Measurements from ENCODE around the gene OCSTAMP.

The OCSTAMP gene

DNA sequence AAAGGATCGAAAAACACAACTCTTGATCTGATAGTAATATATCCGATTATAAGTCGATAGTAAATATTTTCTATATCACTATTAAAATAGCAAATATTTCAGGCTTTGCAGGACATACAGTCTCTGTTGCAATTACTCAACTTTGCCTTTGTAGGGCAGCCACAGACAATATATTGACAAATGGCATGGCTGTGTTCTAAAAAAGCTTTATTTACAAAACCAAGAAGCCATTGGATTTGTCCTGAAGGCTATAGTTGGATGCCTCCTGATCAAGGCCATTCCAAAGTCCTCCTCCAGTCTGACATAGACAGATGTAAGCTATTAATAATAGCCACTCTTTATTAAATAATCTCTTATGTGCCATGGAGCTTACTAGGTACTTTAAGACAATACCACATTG, 5.9 kb downstream of the OCSTAMP start:
- no peak overlapping the region for H3K4me2 ChIP-seq (ENCODE audit: low read length)
- TF ChIP-seq, protein P1, sequence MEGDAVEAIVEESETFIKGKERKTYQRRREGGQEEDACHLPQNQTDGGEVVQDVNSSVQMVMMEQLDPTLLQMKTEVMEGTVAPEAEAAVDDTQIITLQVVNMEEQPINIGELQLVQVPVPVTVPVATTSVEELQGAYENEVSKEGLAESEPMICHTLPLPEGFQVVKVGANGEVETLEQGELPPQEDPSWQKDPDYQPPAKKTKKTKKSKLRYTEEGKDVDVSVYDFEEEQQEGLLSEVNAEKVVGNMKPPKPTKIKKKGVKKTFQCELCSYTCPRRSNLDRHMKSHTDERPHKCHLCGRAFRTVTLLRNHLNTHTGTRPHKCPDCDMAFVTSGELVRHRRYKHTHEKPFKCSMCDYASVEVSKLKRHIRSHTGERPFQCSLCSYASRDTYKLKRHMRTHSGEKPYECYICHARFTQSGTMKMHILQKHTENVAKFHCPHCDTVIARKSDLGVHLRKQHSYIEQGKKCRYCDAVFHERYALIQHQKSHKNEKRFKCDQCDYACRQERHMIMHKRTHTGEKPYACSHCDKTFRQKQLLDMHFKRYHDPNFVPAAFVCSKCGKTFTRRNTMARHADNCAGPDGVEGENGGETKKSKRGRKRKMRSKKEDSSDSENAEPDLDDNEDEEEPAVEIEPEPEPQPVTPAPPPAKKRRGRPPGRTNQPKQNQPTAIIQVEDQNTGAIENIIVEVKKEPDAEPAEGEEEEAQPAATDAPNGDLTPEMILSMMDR (IDR thresholded peaks at IDR 0.05) = no peak
- H3K36me3 ChIP-seq (ENCODE audit: control insufficient read depth, insufficient read depth, low read length) = no peaks in the 10 kb centered on the region
- no peaks in the 10 kb centered on the region for H3K79me2 ChIP-seq
- no peak overlapping the region for H3K9ac ChIP-seq
- no peak overlapping the region for H3K4me3 ChIP-seq (ENCODE audit: low read depth, low read length)
- no peaks in the 10 kb centered on the region for H3K27me3 ChIP-seq (ENCODE audit: control insufficient read depth, insufficient read depth, low read length)
- H3K4me1 ChIP-seq = no peaks in the 10 kb centered on the region
- H3K27ac ChIP-seq = no peak overlapping the region
- no peaks in the 10 kb centered on the region for H3K9me3 ChIP-seq (ENCODE audit: control insufficient read depth, low read length)
- H2AFZ ChIP-seq = no peak overlapping the region

DNA sequence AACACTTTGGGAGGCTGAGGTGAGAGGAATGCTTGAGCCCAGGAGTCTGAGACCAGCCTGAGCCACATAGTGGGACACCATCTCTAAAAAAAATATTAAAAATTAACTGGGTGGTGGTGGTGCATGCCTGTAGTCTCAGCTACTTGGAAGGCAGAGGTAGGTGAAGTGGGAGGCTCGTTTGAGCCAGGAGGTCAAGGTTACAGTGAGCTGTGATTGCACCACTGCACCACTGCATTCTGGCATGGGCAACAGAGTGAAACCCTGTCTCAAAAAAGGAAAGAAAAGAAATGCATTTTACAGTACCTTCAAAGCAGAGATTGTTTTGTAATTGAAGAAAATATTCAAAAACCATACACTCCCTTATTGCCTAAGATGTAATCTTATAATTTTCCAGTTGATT, 6.5 kb downstream of the OCSTAMP start:
- no peak overlapping the region for H2AFZ ChIP-seq
- H3K27ac ChIP-seq = no peak overlapping the region
- no peak overlapping the region for H3K9ac ChIP-seq
- H3K4me1 ChIP-seq = no peaks in the 10 kb centered on the region
- TF ChIP-seq, protein P1 (IDR thresholded peaks at IDR 0.05) = no peak
- H3K9me3 ChIP-seq (ENCODE audit: control insufficient read depth, low read length) = no peaks in the 10 kb centered on the region
- H3K27me3 ChIP-seq (ENCODE audit: control insufficient read depth, insufficient read depth, low read length) = no peaks in the 10 kb centered on the region
- no peak overlapping the region for H3K4me3 ChIP-seq (ENCODE audit: low read depth, low read length)
- H3K79me2 ChIP-seq = no peaks in the 10 kb centered on the region
- no peak overlapping the region for H3K4me2 ChIP-seq (ENCODE audit: low read length)
- no peaks in the 10 kb centered on the region for H3K36me3 ChIP-seq (ENCODE audit: control insufficient read depth, insufficient read depth, low read length)

DNA sequence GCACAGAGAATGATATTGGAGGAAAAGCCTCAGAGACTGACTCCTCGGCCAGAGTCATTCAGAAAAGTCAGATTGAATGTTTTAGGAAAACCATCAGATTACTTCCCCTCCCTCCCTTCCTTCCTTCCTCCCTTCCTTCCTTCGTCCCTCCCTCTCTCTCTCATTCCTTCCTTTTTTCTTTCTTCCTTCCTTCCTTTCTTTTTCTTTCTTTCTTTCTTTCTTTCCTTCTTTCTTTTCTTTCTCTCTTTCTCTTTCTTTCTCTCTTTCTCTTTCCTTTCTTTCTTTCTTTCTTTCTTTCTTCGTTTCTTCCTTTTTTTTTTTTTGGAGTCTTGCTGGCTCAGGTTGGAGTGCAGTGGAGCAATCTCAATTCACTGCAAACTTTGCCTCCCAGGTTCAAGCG, 7.4 kb downstream of the OCSTAMP start:
- H2AFZ ChIP-seq = no peak overlapping the region
- no peaks in the 10 kb centered on the region for H3K36me3 ChIP-seq (ENCODE audit: control insufficient read depth, insufficient read depth, low read length)
- no peak overlapping the region for H3K9ac ChIP-seq
- no peaks in the 10 kb centered on the region for H3K27me3 ChIP-seq (ENCODE audit: control insufficient read depth, insufficient read depth, low read length)
- H3K9me3 ChIP-seq (ENCODE audit: control insufficient read depth, low read length) = no peaks in the 10 kb centered on the region
- no peaks in the 10 kb centered on the region for H3K4me1 ChIP-seq
- H3K27ac ChIP-seq = no peak overlapping the region
- TF ChIP-seq, protein P1 (IDR thresholded peaks at IDR 0.05) = no peak
- no peaks in the 10 kb centered on the region for H3K79me2 ChIP-seq
- no peak overlapping the region for H3K4me3 ChIP-seq (ENCODE audit: low read depth, low read length)
- H3K4me2 ChIP-seq (ENCODE audit: low read length) = no peak overlapping the region

DNA sequence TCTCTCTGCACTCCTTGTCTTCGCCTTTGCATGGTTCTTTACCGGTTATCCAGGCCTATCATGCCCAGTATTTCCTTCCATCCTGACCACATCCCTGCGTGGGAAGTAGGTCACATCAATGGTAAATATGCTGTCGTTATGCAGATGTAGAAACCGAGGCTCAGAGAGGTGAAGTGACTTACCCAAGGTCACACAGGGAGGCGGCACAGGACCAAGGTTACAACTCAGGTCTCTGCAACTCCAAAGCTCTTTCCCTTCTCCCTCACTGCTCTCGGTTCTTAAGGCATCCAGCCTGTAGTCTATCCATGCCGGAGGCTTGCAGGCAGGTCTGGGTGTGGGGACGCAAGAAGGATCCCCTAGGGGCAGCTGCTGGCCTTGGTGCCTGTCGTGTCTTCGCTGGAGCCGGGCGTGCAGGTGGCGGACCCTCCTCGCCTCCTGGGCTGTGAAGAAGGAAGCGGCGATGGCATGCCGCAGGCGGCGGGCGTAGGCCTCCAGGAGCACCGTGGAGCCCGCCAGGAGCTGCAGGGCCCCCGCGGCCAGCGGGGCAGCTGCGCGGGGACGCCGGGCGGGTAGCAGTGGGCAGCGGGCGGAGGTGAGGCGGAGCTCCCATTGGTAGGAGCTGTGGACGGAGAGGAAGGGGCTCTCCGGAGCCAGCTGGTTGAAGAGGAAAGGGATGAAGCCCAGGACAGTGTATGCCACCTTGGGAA, 9.1 kb downstream of the OCSTAMP start:
- Histone ChIP-seq H3K27me3 (ENCODE audit: control insufficient read depth, insufficient read depth, low read length) (no peaks in the 10 kb centered on the region), H3K36me3 (ENCODE audit: control insufficient read depth, insufficient read depth, low read length) (no peaks in the 10 kb centered on the region), H3K79me2 (no peaks in the 10 kb centered on the region), H3K4me1 (no peaks in the 10 kb centered on the region), H3K9me3 (ENCODE audit: control insufficient read depth, low read length) (no peaks in the 10 kb centered on the region), H3K27ac (no peak overlapping the region), H3K9ac (no peak overlapping the region), H3K4me3 (ENCODE audit: low read depth, low read length) (no peak overlapping the region), H2AFZ (no peak overlapping the region), H3K4me2 (ENCODE audit: low read length) (no peak overlapping the region)
- TF ChIP-seq, protein P1 (IDR thresholded peaks at IDR 0.05) = no peak

DNA sequence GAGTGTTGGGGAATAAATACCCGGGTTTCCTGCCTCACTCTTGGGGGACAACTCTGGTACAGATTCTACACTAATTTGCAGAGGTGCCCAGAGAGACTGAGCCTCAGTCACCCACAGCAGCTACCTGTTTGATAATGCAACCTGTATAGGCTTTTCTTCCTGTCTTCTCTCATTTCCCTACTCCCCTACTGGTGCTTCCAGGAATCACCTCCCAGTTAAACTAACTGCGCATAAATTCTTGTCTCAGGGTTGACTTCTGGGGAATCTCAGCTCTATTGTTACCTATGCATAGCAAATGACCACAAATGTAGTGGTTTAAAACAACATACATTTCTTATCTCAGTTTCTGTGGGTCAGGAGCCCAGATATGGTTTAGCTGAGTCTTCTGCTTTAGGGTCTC, 11.3 kb downstream of the OCSTAMP start:
- TF ChIP-seq, protein P1 (IDR thresholded peaks at IDR 0.05) = no peak
- Histone ChIP-seq H3K27ac (no peak overlapping the region), H3K79me2 (no peaks in the 10 kb centered on the region), H3K27me3 (ENCODE audit: control insufficient read depth, insufficient read depth, low read length) (no peaks in the 10 kb centered on the region), H3K36me3 (ENCODE audit: control insufficient read depth, insufficient read depth, low read length) (no peaks in the 10 kb centered on the region), H2AFZ (no peak overlapping the region), H3K4me1 (no peaks in the 10 kb centered on the region), H3K9me3 (ENCODE audit: control insufficient read depth, low read length) (no peaks in the 10 kb centered on the region), H3K4me3 (ENCODE audit: low read depth, low read length) (no peak overlapping the region), H3K9ac (no peak overlapping the region), H3K4me2 (ENCODE audit: low read length) (no peak overlapping the region)
